HG03442 (cell line): Measurements from ENCODE around the gene CKAP2.
A peak's percentile ranks its signal among the peaks of the same experiment; 100 is the strongest.
"Not testable (repeated sequence)": the region's sequence is repeated elsewhere in the genome, so short reads cannot be mapped to it uniquely, and the experiment has no call there.

Experiments used
- ATAC-seq: cut with Tn5 transposase; IDR thresholded peaks from one replicate; pipeline ENCODE4 v1.9.1; 2021; ENCODE audit warnings: mild to moderate bottlenecking, moderate library complexity; ENCODE audit not compliant: unreplicated experiment

CKAP2 gene

GRCh38 chr13:52450793-52451116 is 4.5 kb upstream of the CKAP2 start:
- ATAC-seq: no peak

GRCh38 chr13:52451135-52451804 is 4.0 kb upstream of the CKAP2 start:
- ATAC-seq: no peak

- ATAC-seq: no peak
Measured at GRCh38 chr13:52452470-52452869, 2.8 kb upstream of the CKAP2 start.

GRCh38 chr13:52454459-52454819 is 839 bp upstream of the CKAP2 start:
- ATAC-seq: peak; percentile 26

- ATAC-seq: peak; percentile 26
Measured at GRCh38 chr13:52455677-52456041, 381 bp downstream of the CKAP2 start.

- ATAC-seq: no peak
Measured at GRCh38 chr13:52459668-52460067, 4.4 kb downstream of the CKAP2 start.

GRCh38 chr13:52461265-52461664 is 6.0 kb downstream of the CKAP2 start:
- ATAC-seq: no peak

- ATAC-seq: no peak
Measured at GRCh38 chr13:52463526-52463925, 8.2 kb downstream of the CKAP2 start.

- ATAC-seq: not testable (repeated sequence)
Measured at GRCh38 chr13:52468487-52468886, 13.2 kb downstream of the CKAP2 start.

- not testable (repeated sequence) for ATAC-seq
Measured at GRCh38 chr13:52480677-52481428, 25.6 kb downstream of the CKAP2 start.

GRCh38 chr13:52487078-52487477 is 31.8 kb downstream of the CKAP2 start:
- not testable (repeated sequence) for ATAC-seq

- ATAC-seq: not testable (repeated sequence)
Measured at GRCh38 chr13:52488763-52489162, 33.5 kb downstream of the CKAP2 start.

GRCh38 chr13:52491015-52491414 is 35.7 kb downstream of the CKAP2 start:
- not testable (repeated sequence) for ATAC-seq

GRCh38 chr13:52494241-52494640 is 39.0 kb downstream of the CKAP2 start:
- ATAC-seq: not testable (repeated sequence)

- ATAC-seq: not testable (repeated sequence)
Measured at GRCh38 chr13:52497979-52498378, 42.7 kb downstream of the CKAP2 start.

GRCh38 chr13:52502277-52502676 is 47.0 kb downstream of the CKAP2 start:
- not testable (repeated sequence) for ATAC-seq

- not testable (repeated sequence) for ATAC-seq
Measured at GRCh38 chr13:52505843-52506242, 50.6 kb downstream of the CKAP2 start.

- ATAC-seq: not testable (repeated sequence)
Measured at GRCh38 chr13:52509532-52509931, 54.3 kb downstream of the CKAP2 start.

GRCh38 chr13:52510221-52510797 is 55.0 kb downstream of the CKAP2 start:
- ATAC-seq: not testable (repeated sequence)

GRCh38 chr13:52511598-52511997 is 56.3 kb downstream of the CKAP2 start:
- not testable (repeated sequence) for ATAC-seq

GRCh38 chr13:52513957-52514596 is 58.8 kb downstream of the CKAP2 start:
- ATAC-seq: not testable (repeated sequence)

- ATAC-seq: not testable (repeated sequence)
Measured at GRCh38 chr13:52523323-52523722, 68.0 kb downstream of the CKAP2 start.
